H1 (cell line): ENCODE results near the gene OCEL1. TPM values are rescaled to one million over a fixed set of nuclear protein-coding genes. Genes with fewer than 3 reads are reported as not detected.

Experiments
- CTCF ChIA-PET: fragments of 300-600 bp; sonication (Branson Sonifier 250); formaldehyde crosslinking; loops from one replicate; lab custom pipeline; 2021; ENCODE audit not compliant: partially characterized antibody; lab: Charles Lee
- POLR2A ChIA-PET: fragments of 300-600 bp; sonication (Branson Sonifier 250); formaldehyde crosslinking; loops from one replicate; lab custom pipeline; 2021; ENCODE audit warnings: inconsistent platforms; ENCODE audit not compliant: partially characterized antibody; lab: Charles Lee
- DNase-seq, 2 experiments: peaks; one replicate each; pipeline versions ENCODE4 v3.0.0 to v3.0.0-alpha.2; 2010 to 2022; ENCODE audit warnings: low spot score in 2 of 2, low read depth in 1 of 2, mixed read lengths in 1 of 2
- FAIRE-seq: peaks from 2 replicates; lab custom pipeline; 2011; peaks lifted over from hg19 to GRCh38; lab: Jason Lieb, UNC
- H2AFZ ChIP-seq: 2 replicates; pipeline ENCODE4 v1.8.1; 2012; ENCODE audit warnings: low read length, inconsistent platforms
- H2AK5ac ChIP-seq: 2 replicates; pipeline ENCODE4 v1.6.1; 2013; ENCODE audit warnings: low read depth, low read length
- H2BK120ac ChIP-seq: replicated peaks from 2 replicates; pipeline ENCODE3; 2013; ENCODE audit warnings: low read depth, low read length, inconsistent platforms
- H2BK12ac ChIP-seq: 2 replicates; pipeline ENCODE4 v1.6.1; 2013; ENCODE audit warnings: low read depth, low read length
- H2BK15ac ChIP-seq: 2 replicates; pipeline ENCODE4 v1.6.1; 2013; ENCODE audit warnings: low read length
- H2BK20ac ChIP-seq: 2 replicates; pipeline ENCODE4 v1.6.1; 2013; ENCODE audit warnings: low read length
- H2BK5ac ChIP-seq: 2 replicates; pipeline ENCODE4 v1.6.1; 2013; ENCODE audit warnings: low read depth, low read length
- H3K14ac ChIP-seq: 2 replicates; pipeline ENCODE4 v1.6.1; 2013; ENCODE audit warnings: inconsistent platforms; ENCODE audit not compliant: insufficient read length
- H3K18ac ChIP-seq: 2 replicates; pipeline ENCODE4 v1.6.1; 2013; ENCODE audit warnings: low read length; ENCODE audit errors: extremely low read depth
- H3K23ac ChIP-seq: 2 replicates; pipeline ENCODE4 v1.6.1; 2013; ENCODE audit warnings: inconsistent platforms; ENCODE audit not compliant: insufficient read length
- H3K23me2 ChIP-seq: 2 replicates; pipeline ENCODE4 v1.6.1; 2013; ENCODE audit warnings: low read depth, low read length
- H3K27ac ChIP-seq: 2 replicates; pipeline ENCODE4 v1.6.1; 2011; ENCODE audit warnings: low read depth, low read length, inconsistent platforms
- H3K27me3 ChIP-seq, 4 experiments: replicated peaks in 1 of 4; 1 replicate in 1 of 4; 2 replicates in 3 of 4; pipeline versions ENCODE4 v1.6.1 to v1.8.1; 2011 to 2013; ENCODE audit warnings: low read length in 3 of 4, mild to moderate bottlenecking in 3 of 4, inconsistent platforms in 2 of 4, mixed read lengths in 2 of 4, moderate library complexity in 1 of 4; ENCODE audit not compliant: control insufficient read depth in 3 of 4, insufficient read depth in 3 of 4; ENCODE audit errors: extremely low read depth in 1 of 4
- H3K36me3 ChIP-seq, 4 experiments: 2 replicates each; pipeline versions ENCODE4 v1.6.1 to v1.8.1; 2011 to 2013; ENCODE audit warnings: mild to moderate bottlenecking in 4 of 4, low read length in 3 of 4, moderate library complexity in 2 of 4, control low read depth in 1 of 4, inconsistent platforms in 1 of 4; ENCODE audit not compliant: insufficient read depth in 4 of 4, control insufficient read depth in 2 of 4
- H3K4ac ChIP-seq: replicated peaks from 2 replicates; pipeline ENCODE3; 2013; ENCODE audit warnings: low read length, low read depth, mixed read lengths, inconsistent platforms; ENCODE audit not compliant: insufficient read length
- H3K4me1 ChIP-seq, 4 experiments: replicated peaks in 1 of 4; 1 replicate in 1 of 4; 2 replicates in 3 of 4; pipeline versions ENCODE4 v1.6.1 to v1.8.1; 2011 to 2013; ENCODE audit warnings: low read length in 3 of 4, inconsistent platforms in 2 of 4, mixed read lengths in 1 of 4; ENCODE audit not compliant: insufficient read depth in 4 of 4, control insufficient read depth in 3 of 4
- H3K4me2 ChIP-seq, 2 experiments: 2 replicates each; pipeline versions ENCODE4 v1.6.1 to v1.8.1; 2011 to 2013; ENCODE audit warnings: low read depth in 2 of 2, low read length in 2 of 2, control low read depth in 1 of 2, inconsistent platforms in 1 of 2, mild to moderate bottlenecking in 1 of 2; ENCODE audit not compliant: insufficient read depth in 1 of 2
- H3K4me3 ChIP-seq, 4 experiments: fragments of 200-600, 300-600 bp in 1 of 4; sonication (generic), shearing (Covaris generic), sonication (Bioruptor Twin) in 1 of 4; 2 replicates each; pipeline versions ENCODE4 v1.5.1 to v1.8.1; 2011 to 2016; ENCODE audit warnings: low read length in 4 of 4, low read depth in 3 of 4, control low read depth in 2 of 4, inconsistent platforms in 2 of 4, mild to moderate bottlenecking in 2 of 4, mixed read lengths in 1 of 4, moderate library complexity in 1 of 4; ENCODE audit not compliant: insufficient read depth in 2 of 4; ENCODE audit errors: extremely low read depth in 1 of 4
- H3K56ac ChIP-seq: replicated peaks from 2 replicates; pipeline ENCODE3; 2013; ENCODE audit warnings: low read depth, mild to moderate bottlenecking, mixed read lengths, low read length, inconsistent platforms; ENCODE audit not compliant: insufficient read length
- H3K79me1 ChIP-seq: 2 replicates; pipeline ENCODE4 v1.6.1; 2013; ENCODE audit warnings: low read depth, low read length, control low read depth
- H3K79me2 ChIP-seq, 2 experiments: 2 replicates each; pipeline versions ENCODE4 v1.6.1 to v1.8.1; 2012 to 2013; ENCODE audit warnings: low read length in 2 of 2, mild to moderate bottlenecking in 2 of 2, inconsistent platforms in 1 of 2; ENCODE audit not compliant: insufficient read depth in 2 of 2, control insufficient read depth in 1 of 2
- H3K9ac ChIP-seq, 4 experiments: replicated peaks in 1 of 4; 1 replicate in 1 of 4; 2 replicates in 3 of 4; pipeline versions ENCODE4 v1.6.1 to v1.8.1; 2011 to 2013; ENCODE audit warnings: low read depth in 3 of 4, low read length in 3 of 4, control low read depth in 2 of 4, mild to moderate bottlenecking in 2 of 4, moderate library complexity in 2 of 4, inconsistent platforms in 1 of 4; ENCODE audit errors: extremely low read depth in 1 of 4
- H3K9me3 ChIP-seq, 2 experiments: 2 replicates each; pipeline versions ENCODE4 v1.6.1 to v1.8.1; 2012 to 2013; ENCODE audit warnings: mild to moderate bottlenecking in 2 of 2, moderate library complexity in 2 of 2, control low read depth in 1 of 2, inconsistent platforms in 1 of 2, low read depth in 1 of 2, low read length in 1 of 2, mixed read lengths in 1 of 2; ENCODE audit not compliant: insufficient read depth in 2 of 2
- H4K20me1 ChIP-seq, 2 experiments: replicated peaks in 1 of 2; 2 replicates each; pipeline versions ENCODE3 to v1.8.1; 2011 to 2013; ENCODE audit warnings: inconsistent platforms in 2 of 2, low read length in 2 of 2, mild to moderate bottlenecking in 1 of 2; ENCODE audit not compliant: insufficient read depth in 2 of 2, control insufficient read depth in 1 of 2
- H4K5ac ChIP-seq: 2 replicates; pipeline ENCODE4 v1.6.1; 2013; ENCODE audit warnings: low read length, low read depth, mixed read lengths, inconsistent platforms; ENCODE audit not compliant: insufficient read length
- H4K8ac ChIP-seq: 2 replicates; pipeline ENCODE4 v1.8.0; 2013; ENCODE audit warnings: mild to moderate bottlenecking, moderate library complexity, low read length, inconsistent platforms; ENCODE audit not compliant: insufficient read depth; ENCODE audit errors: extremely low read depth
- H4K91ac ChIP-seq: replicated peaks from 2 replicates; pipeline ENCODE3; 2013; ENCODE audit warnings: low read length, mixed read lengths, inconsistent platforms; ENCODE audit not compliant: insufficient read length
- CEBPB ChIP-seq: IDR thresholded peaks from 2 replicates; pipeline ENCODE4 v1.6.1; 2012; ENCODE audit warnings: low read depth, low read length
- CREB1 ChIP-seq: IDR thresholded peaks from 2 replicates; pipeline ENCODE4 v1.6.1; 2012; ENCODE audit warnings: inconsistent platforms
- JUND ChIP-seq: IDR thresholded peaks from 2 replicates; pipeline ENCODE4 v1.6.1; 2011; ENCODE audit warnings: mild to moderate bottlenecking, improper control_type of control experiment, low read length
- WGBS, 2 experiments: shearing (Covaris generic) in 1 of 2; methylation state at CpG; one replicate each; pipeline versions ENCODE4 v1.1.6 to v1.1.7; 2013 to 2015; ENCODE audit warnings: low lambda C conversion rate in 2 of 2, mixed read lengths in 2 of 2, inconsistent platforms in 1 of 2, low coverage in 1 of 2, missing lambda C conversion rate in 1 of 2; ENCODE audit not compliant: insufficient replicate concordance in 2 of 2, insufficient coverage in 1 of 2, insufficient read length in 1 of 2; ENCODE audit errors: extremely low coverage in 1 of 2, missing lambda C conversion rate in 1 of 2; 5-methylcytosine and 5-hydroxymethylcytosine counted together
- polyA plus RNA-seq, 7 experiments: library from polyadenylated mRNA; depleted of rRNA in 3 of 7; stranded (reverse) in 5 of 7; unstranded in 2 of 7; fragments of >200 nt in 5 of 7; fragments of 200-250 nt in 2 of 7; gene quantifications; 1 replicate in 5 of 7; 2 replicates in 1 of 7; 4 replicates in 1 of 7; pipeline versions ENCODE4 v1.2.1 to v1.2.3, GENCODE V29; 2011 to 2013; ENCODE audit warnings: missing spikeins in 2 of 7, mixed read lengths in 2 of 7
- total RNA-seq: library from RNA; stranded (reverse); fragmentation: NEBNext Ultra II Directional; extraction: Animal tissue kit (Norgen Biotek cat#: 25700); gene quantifications from 2 replicates; pipeline ENCODE4 v1.2.1, GENCODE V29; 2021

OCEL1 gene
- total and polyA plus RNA-seq, 2 of the 8 experiments (the other 6 are each of a cell fraction or from before 2014, with no cell fraction given) = 13.3 to 32.6 TPM

- Histone ChIP-seq H3K4me1 (no peaks in the 10 kb centered on the region), H3K23me2 (no peaks in the 10 kb centered on the region), H3K36me3 (peaks cover 2 to 13% (median 4%) of the 10 kb centered on the region in 4 experiments; a peak in 4 of 8 replicates), H2BK20ac (no peak overlapping the region), H3K4me2 (no peak overlapping the region), H3K18ac (no peak overlapping the region), H2BK12ac (no peak overlapping the region; the same call in 1 of the 2 replicates), H4K91ac (no peak overlapping the region), H3K14ac (no peak overlapping the region), H3K27me3 (no peaks in the 10 kb centered on the region), H2AK5ac (no peak overlapping the region), H3K23ac (no peak overlapping the region), H2BK5ac (no peak overlapping the region), H2BK15ac (no peak overlapping the region), H4K8ac (no peak overlapping the region), H3K27ac (no peak overlapping the region), H3K56ac (no peak overlapping the region), H3K79me1 (no peaks in the 10 kb centered on the region), H3K9me3 (peaks cover 15 to 16% of the 10 kb centered on the region in 2 experiments; a peak in 3 of 4 replicates), H3K9ac (no peak overlapping the region), H2BK120ac (no peak overlapping the region), H4K20me1 (no peaks in the 10 kb centered on the region), H3K79me2 (no peaks in the 10 kb centered on the region), H4K5ac (no peak overlapping the region), H3K4ac (no peak overlapping the region), H3K4me3 (no peak overlapping the region), H2AFZ (no peak overlapping the region)
- FAIRE-seq (no peak), DNase-seq (no peak)
- WGBS, 2 experiments = 88% methylated on average over 14 of the region's 18 CpGs; no CpG with 5 or more reads in 1 of the 2 experiments
- ChIA-PET CTCF (interaction anchor here (0.6 to 2.9 kb wide), 9 partner anchors 9 to 483 kb away, joined by 3 to 15 read pairs (median 4); partner anchors contain the start of gene USHBP1), POLR2A (interaction anchor here (0.6 to 1.9 kb wide), 5 partner anchors 10 to 29 kb away, joined by 3 to 5 read pairs (median 3); partner anchors contain the start of genes OCEL1 and USHBP1)
- no peak for TF ChIP-seq CREB1
- no peak for TF ChIP-seq JUND
- no peak for TF ChIP-seq CEBPB
Measured at GRCh38 chr19:17255150-17255621, 29.2 kb downstream of the OCEL1 start.
